T-helper 2 cell treated with Interferon-gamma antibody and Interleukin-4, amounts not matched to agents 100 ng/mL and 5 ng/mL, for 36 hours (primary cell): ENCODE data around the gene H2AZ1. TPM values are rescaled to one million over a fixed set of nuclear protein-coding genes. Genes with fewer than 3 reads are reported as not detected.

Experiments
- intact Hi-C: fragments of 100-400 bp; cut with micrococcal nuclease; formaldehyde crosslinking; loops from one replicate; pipeline ENCODE4 v1.15.1; 2023
- total RNA-seq: library from RNA; stranded (reverse); gene quantifications from 2 replicates; pipeline ENCODE4 v1.2.3, GENCODE V29; 2022

Gene H2AZ1
- total RNA-seq, 1 donor from 2014 or later, result 538 TPM

GRCh38 chr4:99946356-99947189, 3.5 kb downstream of the H2AZ1 start, which contains the start of gene DNAJB14:
TSS of gene DNAJB14 (minus strand) at chr4:99946618. CDS start at chr4:99946571, 47 bp downstream.
- intact Hi-C loops, result loop anchor here (1.0 to 5.0 kb wide), 6 partner anchors 26 to 1684 kb away; partner anchors contain the start of genes ADH5, LAMTOR3 and RAP1GDS1

GRCh38 chr4:99945718-99946355, 4.2 kb downstream of the H2AZ1 start:
- intact Hi-C loops, result loop anchor here (1.0 to 5.0 kb wide), 6 partner anchors 25 to 1684 kb away; partner anchors contain the start of genes ADH5, LAMTOR3 and RAP1GDS1

GRCh38 chr4:99943904-99944437, 6.1 kb downstream of the H2AZ1 start:
- intact Hi-C loops, result no loop called here

- intact Hi-C loops, result no loop called here
These were observed 11.8 kb downstream of the H2AZ1 start for GRCh38 chr4:99938243-99938753.

- intact Hi-C loops, result no loop called here
These were observed 15.2 kb downstream of the H2AZ1 start for GRCh38 chr4:99934891-99935290.

GRCh38 chr4:99927566-99927965, 22.5 kb downstream of the H2AZ1 start:
- intact Hi-C loops, result no loop called here

- intact Hi-C loops, result loop anchor here (2.0 kb wide), 1 partner anchor 26 kb away; the partner anchor contains the start of gene DNAJB14
These were observed 28.9 kb downstream of the H2AZ1 start for GRCh38 chr4:99921174-99921573.

GRCh38 chr4:99918656-99919055, 31.4 kb downstream of the H2AZ1 start:
- intact Hi-C loops, result no loop called here

GRCh38 chr4:99917575-99917974, 32.5 kb downstream of the H2AZ1 start:
- intact Hi-C loops, result no loop called here

GRCh38 chr4:99915449-99915848, 34.6 kb downstream of the H2AZ1 start:
- intact Hi-C loops, result no loop called here

Other genes with a start within 250 kb of the H2AZ1 start
- 30.0 and 32.0 TPM in 2 replicates for gene DAPP1, start 133.4 kb downstream of the H2AZ1 start, total RNA-seq
- gene LAMTOR3, start 55.8 kb downstream of the H2AZ1 start, total RNA-seq, result 29.7 and 29.8 TPM in 2 replicates
- gene DNAJB14, start 3.7 kb downstream of the H2AZ1 start, total RNA-seq, result 51.8 and 54.3 TPM in 2 replicates
- 0.86 and 0.95 TPM in 2 replicates for gene DDIT4L, start 240.2 kb upstream of the H2AZ1 start, total RNA-seq